OCI-LY7 (cell line): ENCODE data around the gene ART4. TPM values are rescaled to one million over a fixed set of nuclear protein-coding genes. Genes with fewer than 3 reads are reported as not detected.

Experiments
- BruUV-seq: library from RNA; stranded (reverse); fragments of 400-500 nt; replicated peaks from 2 replicates; lab custom pipeline; 2021; lab: Mats Ljungman, UMichigan
- CTCF ChIA-PET: fragments of 300-600 bp; sonication (Branson Sonifier 250); formaldehyde crosslinking; loops from one replicate; lab custom pipeline; 2022; ENCODE audit warnings: antibody characterized with exemption; ENCODE audit not compliant: unreplicated experiment; lab: Charles Lee
- POLR2A ChIA-PET: fragments of 300-600 bp; sonication (Branson Sonifier 250); formaldehyde crosslinking; loops from one replicate; lab custom pipeline; 2022; ENCODE audit warnings: antibody characterized with exemption; lab: Charles Lee
- DNase-seq: peaks from one replicate; pipeline ENCODE4 v3.0.0-alpha.2; 2015; ENCODE audit warnings: low spot score
- H2AFZ ChIP-seq: fragments of 200-600 bp; sonication (generic), shearing (Covaris generic); 2 replicates; pipeline ENCODE4 v1.6.1; 2014; ENCODE audit warnings: mild to moderate bottlenecking, antibody characterized with exemption, low read length, moderate library complexity
- H3K27ac ChIP-seq: fragments of 200-600 bp; sonication (generic); 2 replicates; pipeline ENCODE4 v1.5.1; 2014; ENCODE audit warnings: mixed run types, low read depth, mild to moderate bottlenecking, moderate library complexity, low read length, inconsistent platforms; ENCODE audit not compliant: poor library complexity, severe bottlenecking
- H3K36me3 ChIP-seq: fragments of 200-600 bp; sonication (generic); 2 replicates; pipeline ENCODE4 v1.6.1; 2014; ENCODE audit warnings: mild to moderate bottlenecking, antibody characterized with exemption, low read length, moderate library complexity, mixed read lengths; ENCODE audit not compliant: insufficient read depth
- H3K4me1 ChIP-seq: fragments of 200-600 bp; sonication (generic); 2 replicates; pipeline ENCODE4 v1.5.1; 2014; ENCODE audit warnings: mild to moderate bottlenecking, low read length; ENCODE audit not compliant: insufficient read depth, poor library complexity, severe bottlenecking
- H3K4me2 ChIP-seq: fragments of 200-600 bp; sonication (generic); 2 replicates; pipeline ENCODE4 v1.6.1; 2014; ENCODE audit warnings: mild to moderate bottlenecking, low read length
- H3K4me3 ChIP-seq: fragments of 200-600 bp; sonication (generic); 2 replicates; pipeline ENCODE4 v1.5.1; 2014; ENCODE audit warnings: mild to moderate bottlenecking, low read depth, low read length; ENCODE audit not compliant: poor library complexity, severe bottlenecking
- H3K79me2 ChIP-seq: fragments of 200-600 bp; sonication (generic); 2 replicates; pipeline ENCODE4 v1.6.1; 2016; ENCODE audit warnings: low read depth, mild to moderate bottlenecking, low read length, moderate library complexity, mixed read lengths; ENCODE audit not compliant: insufficient read depth
- H3K9me2 ChIP-seq: fragments of 200-600 bp; sonication (generic); 2 replicates; pipeline ENCODE4 v1.6.1; 2016; ENCODE audit warnings: mild to moderate bottlenecking, low read length, mixed read lengths; ENCODE audit not compliant: insufficient read depth
- H3K9me3 ChIP-seq: fragments of 200-600 bp; sonication (generic); 2 replicates; pipeline ENCODE4 v1.6.1; 2014; ENCODE audit warnings: mild to moderate bottlenecking, mixed run types, low read length, mixed read lengths
- H4K20me1 ChIP-seq: fragments of 200-600 bp; sonication (generic); 2 replicates; pipeline ENCODE4 v1.6.1; 2014; ENCODE audit warnings: mild to moderate bottlenecking, antibody characterized with exemption, low read length, moderate library complexity, mixed read lengths; ENCODE audit not compliant: insufficient read depth
- CTCF ChIP-seq: fragments of 200-600 bp; sonication (generic); conservative IDR thresholded peaks from 2 replicates; pipeline ENCODE4 v1.5.1; 2014; ENCODE audit warnings: mild to moderate bottlenecking, antibody characterized with exemption, low read length, moderate library complexity, mixed read lengths
- EZH2phosphoT487 ChIP-seq: fragments of 200-600 bp; sonication (generic); IDR thresholded peaks from 2 replicates; pipeline ENCODE4 v1.6.1; 2018; ENCODE audit warnings: low read depth, borderline replicate concordance, mild to moderate bottlenecking, mixed run types, antibody characterized with exemption, low read length, moderate library complexity, mixed read lengths
- intact Hi-C: fragments of 100-400 bp; cut with micrococcal nuclease; formaldehyde crosslinking; loops from one replicate; pipeline ENCODE4 v1.10.0; 2022; ENCODE audit not compliant: unreplicated experiment
- total RNA-seq, 2 experiments: library from RNA; depleted of rRNA in 1 of 2; stranded (reverse); fragments of >200 nt in 1 of 2; shearing (Covaris generic) in 1 of 2; gene quantifications; 2 replicates each; pipeline ENCODE4 v1.2.3, GENCODE V29; 2014 to 2022

Gene ART4
- total RNA-seq, 2 experiments from 2014 or later, result not detected

- H3K79me2 ChIP-seq, result no peaks in the 10 kb centered on the region
- H3K4me1 ChIP-seq, result peaks cover 7% of the 10 kb centered on the region
- intact Hi-C loops, result no loop called here
- H3K4me2 ChIP-seq, result 0 out of 2 replicates have a peak overlapping the region, but pooled peaks have one; percentile 7
- H3K27ac ChIP-seq, result no peak overlapping the region
- ChIA-PET CTCF (no interaction called here), POLR2A (interaction anchor here (0.6 to 1.5 kb wide), 4 partner anchors 24 to 185 kb away, joined by 3 to 6 read pairs (median 4); a partner anchor contains a TSS)
- H3K36me3 ChIP-seq, result no peaks in the 10 kb centered on the region
- peak; percentile 19 for DNase-seq
- H4K20me1 ChIP-seq, result no peaks in the 10 kb centered on the region
- H2AFZ ChIP-seq, result no peak overlapping the region
- H3K9me3 ChIP-seq, result peaks cover 5% of the 10 kb centered on the region; the same call in 1 of the 2 replicates
- TF ChIP-seq EZH2phosphoT487 (no peak), CTCF (peak; percentile 72)
- H3K9me2 ChIP-seq, result no peaks in the 10 kb centered on the region
- no TSS peak for BruUV-seq
- no peak overlapping the region for H3K4me3 ChIP-seq
Observed at GRCh38 chr12:14810953-14811483, 32.3 kb downstream of the ART4 start.

DNA sequence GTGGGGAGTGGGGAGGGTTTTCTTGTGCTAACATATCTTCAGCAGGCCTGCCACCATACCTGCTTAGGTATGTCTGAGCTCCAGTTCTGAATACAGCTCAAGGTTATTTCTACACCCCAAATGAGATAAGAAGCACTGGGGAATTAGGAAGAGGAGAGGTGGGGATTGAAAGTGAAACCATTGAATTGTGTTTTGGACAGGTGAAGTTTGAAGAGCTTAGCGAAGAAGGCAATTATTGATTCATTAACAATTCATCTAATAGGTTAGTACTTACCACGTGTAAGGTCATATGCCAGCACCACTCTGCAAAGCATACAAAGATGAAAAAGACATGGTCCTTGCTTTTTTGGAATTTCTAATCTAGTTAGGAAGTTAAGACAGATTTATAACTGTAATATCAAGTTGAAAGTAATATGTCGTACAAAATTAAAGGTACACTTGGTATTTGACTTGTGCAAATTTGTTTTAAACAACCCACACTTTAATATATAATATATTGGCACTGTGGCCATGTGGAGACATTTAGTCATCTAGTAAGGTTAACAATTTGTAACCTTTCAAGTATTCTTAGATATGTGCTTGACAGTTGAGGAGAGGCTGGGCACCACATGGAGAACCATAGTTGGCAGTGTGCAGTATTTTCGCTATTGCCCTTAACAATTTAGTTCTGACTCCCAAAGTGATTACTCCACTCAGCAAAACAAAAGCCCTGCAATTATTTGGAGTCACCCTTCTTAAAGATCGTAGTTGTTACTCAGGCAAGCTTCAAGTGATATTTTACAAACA is 33.0 kb downstream of the ART4 start:
- H3K9me3 ChIP-seq, result peaks cover 5% of the 10 kb centered on the region; the same call in 1 of the 2 replicates
- ChIA-PET POLR2A (interaction anchor here (0.6 to 1.5 kb wide), 2 partner anchors 31 to 39 kb away, joined by 3 to 6 read pairs; a partner anchor contains a TSS), CTCF (no interaction called here)
- no peak overlapping the region for H3K4me3 ChIP-seq
- H3K4me1 ChIP-seq, result peaks cover 12% of the 10 kb centered on the region
- TF ChIP-seq CTCF, result no peak
- TF ChIP-seq EZH2phosphoT487, result no peak
- intact Hi-C loops, result no loop called here
- H2AFZ ChIP-seq, result no peak overlapping the region
- DNase-seq, result no peak
- H3K9me2 ChIP-seq, result no peaks in the 10 kb centered on the region
- no TSS peak for BruUV-seq
- H4K20me1 ChIP-seq, result no peaks in the 10 kb centered on the region
- H3K36me3 ChIP-seq, result no peaks in the 10 kb centered on the region
- H3K79me2 ChIP-seq, result peaks cover under 1% of the 10 kb centered on the region; the same call in 1 of the 2 replicates
- H3K27ac ChIP-seq, result no peak overlapping the region
- H3K4me2 ChIP-seq, result 0 out of 2 replicates have a peak overlapping the region, but pooled peaks have one; percentile 7
